GM12801 (cell line): ENCODE data around the gene CD300LF.

Source experiments
- CTCF ChIP-seq: IDR thresholded peaks from one replicate; pipeline ENCODE4 v1.5.1; 2011; ENCODE audit warnings: control low read depth; ENCODE audit not compliant: insufficient read length; ENCODE audit errors: extremely low read depth

The CD300LF gene

GRCh38 chr17:74671031-74671771, 41.5 kb downstream of the CD300LF start:
- TF ChIP-seq CTCF = no peak

- no peak for TF ChIP-seq CTCF
Measured at GRCh38 chr17:74670329-74670728, 42.4 kb downstream of the CD300LF start.

GRCh38 chr17:74663561-74663960, 49.2 kb downstream of the CD300LF start:
- no peak for TF ChIP-seq CTCF

GRCh38 chr17:74659889-74660288, 52.8 kb downstream of the CD300LF start:
- no peak for TF ChIP-seq CTCF

- no peak for TF ChIP-seq CTCF
Measured at GRCh38 chr17:74658620-74659019, 54.1 kb downstream of the CD300LF start.

GRCh38 chr17:74654742-74655141, 58.0 kb downstream of the CD300LF start:
- no peak for TF ChIP-seq CTCF

GRCh38 chr17:74652020-74652419, 60.7 kb downstream of the CD300LF start:
- no peak for TF ChIP-seq CTCF
